T47D (cell line): ENCODE measurements around the gene NMUR1.

ENCODE experiments used
- DNase-seq, 2 experiments: peaks; one replicate each; pipeline versions ENCODE4 v3.0.0 to v3.0.0-alpha.2; 2011 to 2012; ENCODE audit warnings: low read depth in 1 of 2, low spot score in 1 of 2
- JUND ChIP-seq: IDR thresholded peaks from 2 replicates; pipeline ENCODE4 v1.6.1; 2012; ENCODE audit warnings: low read depth
- in situ Hi-C: cut with HindIII; loops from 2 replicates; pipeline ENCODE4 v1.10.0; 2016; ENCODE audit warnings: low sequenced_read_pairs, low pct_unique_long_range_greater_than_20kb

The NMUR1 gene

GRCh38 chr2:231547315-231548110 lies 17.3 kb upstream of the NMUR1 start:
- no peak for TF ChIP-seq JUND
- DNase-seq: no peak
- in situ Hi-C loops: no loop called here

- TF ChIP-seq JUND: no peak
- in situ Hi-C loops: no loop called here
- no peak for DNase-seq
Observed at GRCh38 chr2:231546014-231546715, 15.9 kb upstream of the NMUR1 start.

- in situ Hi-C loops: no loop called here
- TF ChIP-seq JUND: no peak
- no peak for DNase-seq
Observed at GRCh38 chr2:231545105-231545902, 15.1 kb upstream of the NMUR1 start.

GRCh38 chr2:231542136-231542535 lies 11.9 kb upstream of the NMUR1 start:
- in situ Hi-C loops: no loop called here
- TF ChIP-seq JUND: no peak

GRCh38 chr2:231541645-231542044 lies 11.4 kb upstream of the NMUR1 start:
- no peak for DNase-seq
- in situ Hi-C loops: no loop called here
- no peak for TF ChIP-seq JUND

More at GRCh38 chr2:231542136-231542535, 11.9 kb upstream of the NMUR1 start:
- DNase-seq: no peak

- no peak for TF ChIP-seq JUND
- no peak for DNase-seq
- in situ Hi-C loops: no loop called here
Observed at GRCh38 chr2:231539991-231540390, 9.7 kb upstream of the NMUR1 start.

- no peak for TF ChIP-seq JUND
- no peak for DNase-seq
- in situ Hi-C loops: no loop called here
Observed at GRCh38 chr2:231535961-231536360, 5.7 kb upstream of the NMUR1 start.

GRCh38 chr2:231533777-231534125 lies 3.5 kb upstream of the NMUR1 start:
- TF ChIP-seq JUND: no peak
- in situ Hi-C loops: no loop called here
- no peak for DNase-seq

- DNase-seq: no peak
- in situ Hi-C loops: no loop called here
- no peak for TF ChIP-seq JUND
Observed at GRCh38 chr2:231533086-231533776, 3.0 kb upstream of the NMUR1 start.

GRCh38 chr2:231532756-231533035 lies 2.5 kb upstream of the NMUR1 start:
- TF ChIP-seq JUND: no peak
- in situ Hi-C loops: no loop called here
- DNase-seq: no peak

- no peak for TF ChIP-seq JUND
- in situ Hi-C loops: no loop called here
Observed at GRCh38 chr2:231531883-231532755, 1.9 kb upstream of the NMUR1 start.

GRCh38 chr2:231531466-231531865 lies 1.2 kb upstream of the NMUR1 start:
- TF ChIP-seq JUND: no peak
- no peak for DNase-seq
- in situ Hi-C loops: no loop called here

More at GRCh38 chr2:231531883-231532755, 1.9 kb upstream of the NMUR1 start:
- DNase-seq: no peak
